ENCODE data around the gene SLC6A12.

SLC6A12 gene

GRCh38 chr12:164207-164606, 49.8 kb downstream of the SLC6A12 start:
- FAIRE-seq = no peak

DNA sequence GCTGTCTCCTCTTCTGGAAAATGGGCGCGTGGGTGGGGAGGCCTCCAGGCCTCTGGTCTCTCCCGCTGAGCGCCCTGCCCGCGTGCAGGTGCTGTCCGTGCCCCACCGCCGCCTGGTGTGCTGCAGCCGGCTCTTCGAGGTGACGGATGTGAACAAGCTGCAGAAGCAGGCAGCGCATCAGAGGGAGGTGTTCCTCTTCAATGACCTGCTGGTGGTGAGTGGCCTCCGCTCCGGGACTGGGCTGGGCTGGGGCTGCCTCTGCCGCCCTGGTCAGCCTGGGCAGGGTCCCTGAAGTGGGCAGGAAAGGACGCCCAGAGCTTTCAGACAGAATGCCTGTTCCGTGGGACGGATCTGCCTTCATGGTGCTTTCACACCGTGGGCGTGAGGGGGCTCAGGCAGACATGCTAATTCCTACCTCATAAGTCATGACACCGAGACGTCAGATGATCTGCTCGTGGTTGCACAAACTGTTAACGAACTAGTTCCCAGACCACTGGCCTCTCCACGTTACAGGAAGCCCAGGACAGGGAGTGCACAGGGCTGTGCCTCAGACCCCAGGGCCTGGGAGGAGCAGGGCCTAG, 50.5 kb downstream of the SLC6A12 start:
- FAIRE-seq = no peak

More at GRCh38 chr12:164207-164606, 49.8 kb downstream of the SLC6A12 start:
- DNase-seq (ENCODE audit: low spot score) = no peak

DNA sequence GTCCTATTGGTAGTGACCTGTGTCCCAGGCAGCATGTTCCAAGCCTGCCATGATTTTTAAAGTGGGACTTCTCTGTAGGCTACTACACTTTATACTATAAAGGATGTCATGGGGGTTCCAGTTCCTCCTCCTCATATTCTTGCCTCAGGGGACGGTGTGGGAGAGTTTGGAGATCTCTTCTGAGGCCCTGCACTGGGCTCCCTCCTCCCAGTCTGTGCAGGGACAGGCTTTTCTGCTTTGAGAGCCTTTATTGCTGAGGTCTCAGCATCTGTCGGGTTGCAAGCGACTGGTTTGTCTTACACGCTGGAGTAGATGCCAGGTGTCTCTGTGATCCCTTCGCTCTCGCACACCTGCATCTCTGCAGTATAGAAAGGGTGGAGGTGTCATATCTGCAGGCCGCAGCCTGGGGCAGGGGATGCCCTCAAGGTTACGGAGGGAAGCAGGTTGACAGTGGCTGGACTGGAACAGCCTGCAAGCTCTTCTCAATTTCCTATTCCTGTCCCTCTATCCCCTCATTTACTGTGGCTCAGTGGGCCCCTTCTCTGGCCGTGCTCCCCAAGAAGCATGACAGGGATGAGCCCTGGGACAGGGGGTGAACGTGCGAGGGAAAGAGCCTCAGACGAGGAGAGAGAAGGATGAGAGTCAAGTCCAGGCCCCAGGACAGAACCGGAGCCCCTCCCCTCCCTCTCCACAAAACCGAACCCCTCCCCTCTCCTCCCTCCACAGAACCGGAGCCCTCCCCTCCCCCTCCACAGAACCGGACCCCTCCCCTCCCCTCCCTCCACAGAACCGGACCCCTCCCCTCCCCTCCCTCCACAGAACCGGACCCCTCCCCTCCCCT, 51.3 kb downstream of the SLC6A12 start:
- FAIRE-seq (no peak), DNase-seq (ENCODE audit: low spot score) (no peak)

More for the DNA sequence above, 50.5 kb downstream of the SLC6A12 start:
- no peak for DNase-seq (ENCODE audit: low spot score)

- FAIRE-seq (no peak), DNase-seq (ENCODE audit: low spot score) (no peak)
Observed at GRCh38 chr12:161823-162222, 52.1 kb downstream of the SLC6A12 start.

- DNase-seq (ENCODE audit: low spot score) (no peak), FAIRE-seq (no peak)
Observed at GRCh38 chr12:160858-161257, 53.1 kb downstream of the SLC6A12 start.

DNA sequence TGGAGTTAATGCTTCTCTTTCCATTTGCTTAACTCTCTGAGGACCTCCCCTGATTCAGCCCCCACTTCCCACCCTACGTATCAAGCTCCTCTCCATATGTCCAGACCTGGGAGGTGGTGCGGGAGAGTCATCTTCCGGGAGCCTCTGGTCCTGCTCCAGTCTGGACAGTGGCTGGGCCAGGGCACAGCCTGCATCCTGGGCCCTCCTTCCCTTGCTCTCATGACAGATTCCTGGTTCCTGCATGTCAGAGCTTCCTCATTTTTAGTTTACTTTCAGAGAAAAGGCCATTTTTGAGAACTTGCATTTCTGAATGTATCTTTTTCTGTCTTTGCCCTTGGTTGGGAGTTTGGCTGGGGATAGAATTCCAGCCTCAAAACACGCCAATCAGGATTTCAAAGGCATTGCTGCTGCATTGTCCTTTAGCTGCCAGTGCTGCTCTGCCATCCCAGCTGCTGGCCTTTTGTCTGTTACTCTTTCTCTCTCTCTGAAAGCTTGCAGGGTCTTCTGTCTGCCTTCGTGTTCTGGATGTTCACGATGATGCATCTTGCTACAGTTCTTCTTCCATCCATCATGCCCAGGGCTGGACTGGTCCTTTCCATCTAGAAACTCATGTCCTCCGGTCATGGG, 54.7 kb downstream of the SLC6A12 start:
- DNase-seq (ENCODE audit: low spot score) (no peak), FAIRE-seq (no peak)

DNA sequence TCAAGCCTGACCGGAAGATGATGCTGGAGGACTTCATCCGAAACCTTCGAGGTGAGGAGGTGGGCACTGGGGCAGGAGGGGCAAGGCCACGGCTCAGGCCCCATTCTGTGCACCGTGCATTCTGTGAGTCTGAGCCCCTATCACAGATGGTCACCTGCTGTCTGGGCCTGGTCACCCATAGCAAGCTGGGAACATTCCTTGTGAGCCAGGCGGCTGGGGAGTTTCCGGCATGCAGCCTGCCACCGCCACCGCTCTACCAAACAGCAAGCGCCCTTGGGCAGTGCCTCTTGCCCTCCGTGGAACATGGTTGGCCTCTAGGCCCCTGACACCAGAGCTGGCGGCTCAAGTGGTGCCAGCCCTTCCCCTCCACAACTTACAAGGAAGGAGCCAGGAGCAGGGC, 56.3 kb downstream of the SLC6A12 start:
- DNase-seq (ENCODE audit: low spot score) = no peak
- FAIRE-seq = no peak

DNA sequence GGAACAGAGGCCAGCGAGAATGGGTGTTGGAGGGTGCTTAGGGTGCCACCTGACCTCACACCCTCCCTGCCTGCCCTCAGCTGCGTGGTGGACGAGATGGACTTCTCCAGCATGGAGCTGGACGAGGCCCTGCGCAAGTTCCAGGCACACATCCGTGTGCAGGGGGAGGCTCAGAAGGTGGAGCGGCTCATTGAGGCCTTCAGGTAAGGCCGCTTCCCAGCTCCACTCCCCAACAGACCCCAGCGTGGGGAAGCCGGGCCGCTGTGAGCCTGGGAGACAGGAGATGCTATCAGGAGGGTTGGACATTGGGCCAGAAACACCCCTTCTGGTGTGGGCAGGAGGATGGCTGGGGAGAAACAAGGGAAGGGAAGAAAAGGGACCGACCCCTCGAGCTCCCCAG, 57.0 kb downstream of the SLC6A12 start:
- FAIRE-seq (no peak), DNase-seq (ENCODE audit: low spot score) (no peak)

DNA sequence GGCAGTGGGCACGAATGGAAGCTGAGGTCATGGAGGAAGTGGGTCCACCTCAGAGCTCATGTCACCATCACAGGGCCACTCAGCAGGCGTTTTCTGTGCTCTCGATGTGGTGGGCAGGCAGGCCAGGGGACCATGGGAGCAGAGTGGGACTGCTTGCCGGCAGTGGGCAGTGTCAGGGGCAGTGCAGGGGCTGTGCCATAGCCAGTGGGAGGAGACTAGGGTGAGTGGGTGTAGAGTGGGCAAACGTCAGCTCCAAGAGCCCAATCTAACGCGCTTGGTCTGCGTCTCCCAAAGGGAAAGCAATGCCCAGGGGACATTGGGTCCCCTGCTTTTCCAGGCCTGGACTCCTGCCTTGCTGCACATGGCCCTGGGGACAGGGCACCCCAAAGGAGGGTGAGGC, 58.3 kb downstream of the SLC6A12 start:
- no peak for DNase-seq (ENCODE audit: low spot score)
- FAIRE-seq = no peak

DNA sequence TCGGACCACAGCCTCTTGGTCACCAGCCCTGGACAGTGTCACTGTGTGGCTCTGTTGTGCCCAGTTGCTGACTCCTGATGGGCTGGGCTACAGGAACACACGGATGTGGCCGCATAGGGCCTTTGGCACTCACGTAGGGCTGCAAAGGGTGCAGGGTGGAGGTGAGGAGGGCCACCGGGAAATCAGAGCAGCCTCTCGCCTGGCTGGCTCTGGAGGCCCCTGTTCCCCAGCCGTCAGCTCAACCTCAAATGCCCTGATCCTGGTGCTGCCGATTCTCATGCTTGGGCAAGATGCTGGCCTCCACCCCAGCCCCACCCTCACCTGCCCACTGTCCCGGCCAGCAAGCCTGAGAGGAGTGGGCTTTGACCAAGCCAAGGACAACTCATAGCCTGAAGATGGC, 59.0 kb downstream of the SLC6A12 start:
- FAIRE-seq = no peak
- no peak for DNase-seq (ENCODE audit: low spot score)

DNA sequence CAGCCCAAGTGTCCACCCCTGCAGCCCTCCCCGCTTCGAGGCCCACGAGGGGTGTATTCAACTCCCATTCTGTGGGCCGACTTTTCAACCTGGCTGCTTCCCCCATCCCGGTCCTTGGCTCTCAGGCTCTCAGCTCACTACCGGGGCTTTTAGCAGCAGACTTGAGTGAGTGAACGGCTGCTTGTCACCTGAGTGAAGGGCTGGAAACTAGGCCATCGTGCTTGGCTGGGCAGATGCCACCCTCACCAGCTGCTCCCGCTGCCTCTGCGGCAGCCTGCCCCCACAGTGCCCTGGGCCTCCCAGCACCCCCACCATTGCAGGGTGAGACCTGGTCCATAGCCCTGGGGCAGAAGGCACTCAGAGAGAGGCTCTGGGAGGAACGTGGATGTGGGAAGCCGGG, 59.9 kb downstream of the SLC6A12 start:
- FAIRE-seq (no peak), DNase-seq (ENCODE audit: low spot score) (no peak)

- DNase-seq (ENCODE audit: low spot score) (peak; percentile 39), FAIRE-seq (no peak)
Observed at GRCh38 chr12:153080-153746, 60.7 kb downstream of the SLC6A12 start.

DNA sequence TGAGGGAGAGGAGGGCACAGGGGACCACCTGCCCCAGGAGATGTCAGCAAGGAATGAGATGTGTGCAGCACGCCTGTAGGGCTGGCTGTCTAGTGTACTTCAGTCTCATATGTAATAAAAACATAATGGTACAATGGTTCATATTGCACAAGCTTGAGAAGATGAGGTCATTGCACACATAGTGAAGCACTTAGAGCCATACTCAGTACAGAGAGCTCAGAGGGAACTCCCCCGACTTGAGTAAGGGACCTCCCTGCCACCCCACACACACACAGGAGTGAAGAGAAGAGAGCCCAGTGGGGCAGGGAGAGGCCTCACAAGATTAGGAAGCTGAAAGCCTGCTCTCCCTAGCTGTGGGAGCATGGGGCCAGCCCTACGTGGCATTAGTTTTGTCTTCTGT, 61.5 kb downstream of the SLC6A12 start:
- FAIRE-seq = no peak

GRCh38 chr12:151579-151978, 62.4 kb downstream of the SLC6A12 start:
- FAIRE-seq = no peak

More for the DNA sequence above, 61.5 kb downstream of the SLC6A12 start:
- DNase-seq (ENCODE audit: low spot score) = no peak

GRCh38 chr12:148676-149416, 65.1 kb downstream of the SLC6A12 start:
- DNase-seq (ENCODE audit: low spot score) (no peak), FAIRE-seq (no peak)

More at GRCh38 chr12:151579-151978, 62.4 kb downstream of the SLC6A12 start:
- no peak for DNase-seq (ENCODE audit: low spot score)

DNA sequence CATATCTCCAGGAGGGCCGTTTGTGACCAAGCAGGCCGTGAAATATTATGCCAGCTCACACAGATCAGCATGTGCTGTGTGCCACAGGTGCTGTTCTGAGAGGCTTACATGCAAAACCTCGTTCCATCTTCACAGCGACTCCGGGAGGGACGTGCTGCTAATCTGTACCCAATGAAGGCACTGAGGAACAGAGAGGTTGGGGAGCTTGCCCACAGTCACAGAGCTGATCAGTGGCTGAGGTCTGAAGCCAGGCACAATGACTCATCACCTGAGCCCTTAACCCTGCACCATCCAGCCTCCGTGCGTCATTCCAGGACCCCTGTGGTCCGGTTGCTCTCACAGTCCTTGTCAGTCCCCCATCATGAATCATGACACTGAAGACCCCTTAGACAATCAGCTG, 66.7 kb downstream of the SLC6A12 start:
- no peak for FAIRE-seq
- DNase-seq (ENCODE audit: low spot score) = no peak

GRCh38 chr12:145369-145960, 68.5 kb downstream of the SLC6A12 start:
- FAIRE-seq = no peak
- no peak for DNase-seq (ENCODE audit: low spot score)

- DNase-seq (ENCODE audit: low spot score) (no peak), FAIRE-seq (no peak)
Observed at GRCh38 chr12:144650-145284, 69.2 kb downstream of the SLC6A12 start.

GRCh38 chr12:143964-144649, 69.8 kb downstream of the SLC6A12 start:
- FAIRE-seq (peak; percentile 10), DNase-seq (ENCODE audit: low spot score) (peak; percentile 59)

DNA sequence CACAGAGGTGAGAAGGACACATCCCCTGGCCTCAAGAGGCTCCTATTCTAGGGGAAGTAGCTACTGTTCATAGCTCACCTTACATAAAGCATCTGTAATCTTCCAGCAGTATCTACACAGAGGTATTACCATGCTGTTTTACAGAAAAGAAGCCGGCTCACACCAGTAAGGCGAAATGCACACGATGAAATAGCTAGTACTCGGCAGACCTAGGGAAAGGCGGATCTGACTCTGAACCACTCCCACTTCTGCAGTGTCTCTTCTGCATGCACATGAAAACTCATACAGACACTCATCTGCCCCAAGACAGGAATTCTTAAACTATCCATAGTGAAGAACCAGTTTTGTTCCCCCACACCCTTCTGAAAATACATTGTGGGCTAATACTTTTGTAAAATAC, 73.8 kb downstream of the SLC6A12 start:
- DNase-seq (ENCODE audit: low spot score) (no peak), FAIRE-seq (no peak)

Data from RCC 7860 (cell line).